Fibroblast of skin of back (primary cell): Measurements from ENCODE around the gene PAPSS2.
"Not testable (repeated sequence)": the region's sequence is repeated elsewhere in the genome, so short reads cannot be mapped to it uniquely, and the experiment has no call there.

ENCODE experiments used
- DNase-seq: peaks from one replicate; pipeline ENCODE4 v3.0.0-alpha.2; 2013

Gene PAPSS2

GRCh38 chr10:87706731-87707130 is 47.1 kb downstream of the PAPSS2 start:
- DNase-seq = no peak

GRCh38 chr10:87707254-87707653 is 47.6 kb downstream of the PAPSS2 start:
- no peak for DNase-seq

GRCh38 chr10:87712913-87713616 is 53.4 kb downstream of the PAPSS2 start:
- no peak for DNase-seq

GRCh38 chr10:87713707-87714106 is 54.0 kb downstream of the PAPSS2 start:
- no peak for DNase-seq

- no peak for DNase-seq
Measured at GRCh38 chr10:87715552-87716347, 56.1 kb downstream of the PAPSS2 start.

- no peak for DNase-seq
Measured at GRCh38 chr10:87716348-87716670, 56.6 kb downstream of the PAPSS2 start.

- DNase-seq = no peak
Measured at GRCh38 chr10:87720665-87721064, 61.0 kb downstream of the PAPSS2 start.

GRCh38 chr10:87721781-87722180 is 62.1 kb downstream of the PAPSS2 start:
- no peak for DNase-seq

GRCh38 chr10:87722716-87723115 is 63.0 kb downstream of the PAPSS2 start:
- no peak for DNase-seq

GRCh38 chr10:87723500-87723899 is 63.8 kb downstream of the PAPSS2 start:
- DNase-seq = no peak

GRCh38 chr10:87724789-87725188 is 65.1 kb downstream of the PAPSS2 start:
- DNase-seq = no peak

GRCh38 chr10:87729940-87730339 is 70.3 kb downstream of the PAPSS2 start:
- no peak for DNase-seq

GRCh38 chr10:87733081-87733480 is 73.4 kb downstream of the PAPSS2 start:
- no peak for DNase-seq

GRCh38 chr10:87734987-87735827 is 75.5 kb downstream of the PAPSS2 start:
- DNase-seq = peak; percentile 67

GRCh38 chr10:87738253-87738652 is 78.6 kb downstream of the PAPSS2 start:
- not testable (repeated sequence) for DNase-seq

GRCh38 chr10:87739703-87740102 is 80.0 kb downstream of the PAPSS2 start:
- no peak for DNase-seq

- peak; percentile 12 for DNase-seq
Measured at GRCh38 chr10:87740254-87740655, 80.6 kb downstream of the PAPSS2 start.

GRCh38 chr10:87742992-87743610 is 83.4 kb downstream of the PAPSS2 start:
- DNase-seq = not testable (repeated sequence)

GRCh38 chr10:87744606-87745005 is 84.9 kb downstream of the PAPSS2 start:
- DNase-seq = no peak

- DNase-seq = no peak
Measured at GRCh38 chr10:87746911-87747310, 87.2 kb downstream of the PAPSS2 start.

- not testable (repeated sequence) for DNase-seq
Measured at GRCh38 chr10:87748244-87748643, 88.6 kb downstream of the PAPSS2 start.

- no peak for DNase-seq
Measured at GRCh38 chr10:87750001-87750671, 90.5 kb downstream of the PAPSS2 start.
